Measurements from ENCODE around the gene KRT80. TPM values are rescaled to one million over a fixed set of nuclear protein-coding genes. Genes with fewer than 3 reads are reported as not detected.
A peak's percentile ranks its signal among the peaks of the same experiment; 100 is the strongest.

Gene KRT80
- total RNA-seq, 1 donor from 2014 or later: 0.07 TPM

DNA sequence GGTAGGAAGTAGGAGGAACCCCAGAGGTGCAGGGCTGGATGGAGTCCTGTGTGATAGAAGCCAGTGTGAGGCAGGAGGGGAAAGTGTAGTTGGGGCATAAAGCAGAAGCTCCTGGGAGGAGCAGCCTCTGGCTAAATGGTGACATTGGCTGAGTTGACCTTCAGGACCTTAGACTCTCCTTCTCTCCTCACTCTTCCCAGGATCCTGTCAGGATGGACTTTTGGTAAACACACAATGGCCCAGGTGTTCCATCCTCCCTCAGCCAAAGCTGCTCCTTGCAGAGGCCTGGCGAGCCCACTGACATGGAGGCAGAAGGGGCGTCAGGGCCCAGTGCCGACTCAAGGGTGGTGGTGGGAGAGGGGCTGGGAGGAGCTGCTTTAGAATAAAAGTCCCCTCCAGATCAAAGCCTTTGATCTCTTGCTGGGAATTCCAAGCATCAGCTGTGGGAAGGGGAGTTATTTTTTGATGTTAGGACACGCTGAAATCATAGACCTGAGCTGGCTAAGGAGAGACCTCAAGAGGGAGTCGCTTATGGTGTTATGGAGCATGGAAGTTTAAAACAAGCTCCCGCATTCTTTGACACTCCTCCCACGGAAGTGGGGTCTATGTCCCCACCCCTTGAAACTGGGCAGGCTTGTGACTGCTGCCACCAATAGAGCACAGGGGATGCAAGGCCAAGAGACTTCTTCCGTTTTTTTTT lies 68.2 kb downstream of the KRT80 start:
- TF ChIP-seq, protein P1, sequence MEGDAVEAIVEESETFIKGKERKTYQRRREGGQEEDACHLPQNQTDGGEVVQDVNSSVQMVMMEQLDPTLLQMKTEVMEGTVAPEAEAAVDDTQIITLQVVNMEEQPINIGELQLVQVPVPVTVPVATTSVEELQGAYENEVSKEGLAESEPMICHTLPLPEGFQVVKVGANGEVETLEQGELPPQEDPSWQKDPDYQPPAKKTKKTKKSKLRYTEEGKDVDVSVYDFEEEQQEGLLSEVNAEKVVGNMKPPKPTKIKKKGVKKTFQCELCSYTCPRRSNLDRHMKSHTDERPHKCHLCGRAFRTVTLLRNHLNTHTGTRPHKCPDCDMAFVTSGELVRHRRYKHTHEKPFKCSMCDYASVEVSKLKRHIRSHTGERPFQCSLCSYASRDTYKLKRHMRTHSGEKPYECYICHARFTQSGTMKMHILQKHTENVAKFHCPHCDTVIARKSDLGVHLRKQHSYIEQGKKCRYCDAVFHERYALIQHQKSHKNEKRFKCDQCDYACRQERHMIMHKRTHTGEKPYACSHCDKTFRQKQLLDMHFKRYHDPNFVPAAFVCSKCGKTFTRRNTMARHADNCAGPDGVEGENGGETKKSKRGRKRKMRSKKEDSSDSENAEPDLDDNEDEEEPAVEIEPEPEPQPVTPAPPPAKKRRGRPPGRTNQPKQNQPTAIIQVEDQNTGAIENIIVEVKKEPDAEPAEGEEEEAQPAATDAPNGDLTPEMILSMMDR (IDR thresholded peaks at IDR 0.05; ENCODE audit: unreplicated experiment): no peak
- Mint-ChIP-seq H3K9me3 (ENCODE audit: low read depth) (no peaks in the 10 kb centered on the region), H3K4me1 (ENCODE audit: low read depth) (peaks cover 13% of the 10 kb centered on the region)

DNA sequence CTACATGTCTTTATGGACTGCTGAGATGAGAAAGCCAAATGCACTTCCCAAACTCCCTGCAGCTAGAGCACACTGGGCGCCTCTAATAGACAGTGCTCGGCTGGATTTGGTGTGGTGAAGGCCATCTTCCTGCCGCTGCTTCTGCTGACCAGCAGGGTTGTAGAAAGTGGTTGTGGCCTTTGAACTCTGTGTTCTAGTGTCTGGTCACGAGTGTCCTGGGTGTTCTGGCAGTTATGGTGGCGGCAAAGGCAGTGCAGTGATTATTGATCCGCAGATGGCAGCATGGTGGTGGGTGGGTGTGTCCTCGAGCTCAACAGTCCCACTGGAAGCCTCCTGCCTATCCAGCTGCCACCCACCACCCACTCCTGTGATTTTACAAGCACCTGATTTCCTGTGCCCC lies 68.9 kb downstream of the KRT80 start:
- no peak overlapping the region for H3K27ac Mint-ChIP-seq
- H3K4me1 Mint-ChIP-seq (ENCODE audit: low read depth): peaks cover 15% of the 10 kb centered on the region
- TF ChIP-seq, protein P1 (IDR thresholded peaks at IDR 0.05; ENCODE audit: unreplicated experiment): no peak
- no peaks in the 10 kb centered on the region for H3K9me3 Mint-ChIP-seq (ENCODE audit: low read depth)
- DNase-seq (ENCODE audit: low spot score, unreplicated experiment): no peak
- H3K4me3 Mint-ChIP-seq (ENCODE audit: low read depth): no peak overlapping the region
- no peaks in the 10 kb centered on the region for H3K36me3 Mint-ChIP-seq (ENCODE audit: insufficient read depth)
- peaks cover 15% of the 10 kb centered on the region for H3K27me3 Mint-ChIP-seq

More for the DNA sequence above, 68.2 kb downstream of the KRT80 start:
- Mint-ChIP-seq H3K36me3 (ENCODE audit: insufficient read depth) (no peaks in the 10 kb centered on the region), H3K27ac (no peak overlapping the region), H3K4me3 (ENCODE audit: low read depth) (no peak overlapping the region), H3K27me3 (peaks cover 15% of the 10 kb centered on the region)
- DNase-seq (ENCODE audit: low spot score, unreplicated experiment): no peak

DNA sequence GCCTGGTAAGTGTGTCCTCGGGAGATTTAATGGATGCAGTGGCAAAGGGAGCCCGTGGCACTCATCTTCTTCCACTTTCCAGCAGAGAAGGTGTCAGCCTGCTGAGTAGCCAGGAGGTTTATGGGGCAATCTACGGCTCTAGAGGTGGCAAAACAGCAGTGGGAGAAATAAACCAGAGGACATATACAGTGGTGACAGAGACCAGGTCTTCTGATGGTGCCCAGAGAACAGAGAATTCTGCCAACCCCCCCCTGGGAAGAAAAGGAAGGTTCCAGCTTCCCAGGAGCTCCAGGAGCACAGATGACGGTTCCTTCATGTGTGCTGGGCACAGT lies 69.3 kb downstream of the KRT80 start:
- DNase-seq (ENCODE audit: low spot score, unreplicated experiment): no peak
- Mint-ChIP-seq H3K4me1 (ENCODE audit: low read depth) (peaks cover 15% of the 10 kb centered on the region), H3K9me3 (ENCODE audit: low read depth) (no peaks in the 10 kb centered on the region), H3K27ac (no peak overlapping the region), H3K4me3 (ENCODE audit: low read depth) (no peak overlapping the region), H3K27me3 (peaks cover 15% of the 10 kb centered on the region), H3K36me3 (ENCODE audit: insufficient read depth) (no peaks in the 10 kb centered on the region)
- TF ChIP-seq, protein P1 (IDR thresholded peaks at IDR 0.05; ENCODE audit: unreplicated experiment): no peak

DNA sequence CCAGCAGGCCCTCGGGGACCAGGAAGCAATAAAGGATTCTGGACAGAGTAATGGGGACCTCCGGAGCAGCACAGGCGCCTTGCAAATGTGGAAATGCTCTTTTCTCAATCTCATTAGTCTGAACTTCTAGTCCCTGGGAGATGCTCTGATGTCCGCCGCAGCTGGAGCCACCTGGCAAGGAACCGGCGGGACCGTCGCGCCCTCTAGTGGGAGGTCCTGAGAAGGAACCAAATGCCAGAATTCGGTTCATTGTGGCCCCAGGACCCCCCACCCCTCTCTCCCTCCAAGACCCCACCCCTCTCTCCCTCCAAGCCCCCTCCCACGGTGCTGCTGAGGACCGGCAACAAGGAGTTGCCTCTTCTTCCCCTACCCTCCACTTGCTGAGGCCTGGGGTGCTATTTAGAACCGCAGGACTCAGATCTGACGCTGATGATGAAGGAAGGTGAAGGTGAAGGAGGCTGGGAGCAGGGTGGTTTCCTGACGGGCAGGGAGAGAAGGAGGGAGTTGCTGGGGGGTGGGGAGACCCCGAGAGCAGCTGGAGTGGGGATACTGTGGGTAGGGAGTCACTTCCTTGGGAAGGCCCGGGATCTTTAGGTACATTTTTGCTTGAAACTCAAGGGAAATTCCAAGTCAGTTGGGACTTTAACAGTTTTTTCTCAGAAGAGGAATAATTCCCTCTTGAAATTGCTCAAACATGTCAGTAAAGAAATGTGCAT lies 69.8 kb downstream of the KRT80 start:
- no peaks in the 10 kb centered on the region for H3K9me3 Mint-ChIP-seq (ENCODE audit: low read depth)
- H3K4me3 Mint-ChIP-seq (ENCODE audit: low read depth): no peak overlapping the region
- H3K36me3 Mint-ChIP-seq (ENCODE audit: insufficient read depth): no peaks in the 10 kb centered on the region
- TF ChIP-seq, protein P1 (IDR thresholded peaks at IDR 0.05; ENCODE audit: unreplicated experiment): peak; percentile 88
- peak; percentile 64 for DNase-seq (ENCODE audit: low spot score, unreplicated experiment)
- peak overlapping the region; percentile 74 for H3K27ac Mint-ChIP-seq
- peaks cover 15% of the 10 kb centered on the region for H3K27me3 Mint-ChIP-seq
- H3K4me1 Mint-ChIP-seq (ENCODE audit: low read depth): peaks cover 15% of the 10 kb centered on the region

DNA sequence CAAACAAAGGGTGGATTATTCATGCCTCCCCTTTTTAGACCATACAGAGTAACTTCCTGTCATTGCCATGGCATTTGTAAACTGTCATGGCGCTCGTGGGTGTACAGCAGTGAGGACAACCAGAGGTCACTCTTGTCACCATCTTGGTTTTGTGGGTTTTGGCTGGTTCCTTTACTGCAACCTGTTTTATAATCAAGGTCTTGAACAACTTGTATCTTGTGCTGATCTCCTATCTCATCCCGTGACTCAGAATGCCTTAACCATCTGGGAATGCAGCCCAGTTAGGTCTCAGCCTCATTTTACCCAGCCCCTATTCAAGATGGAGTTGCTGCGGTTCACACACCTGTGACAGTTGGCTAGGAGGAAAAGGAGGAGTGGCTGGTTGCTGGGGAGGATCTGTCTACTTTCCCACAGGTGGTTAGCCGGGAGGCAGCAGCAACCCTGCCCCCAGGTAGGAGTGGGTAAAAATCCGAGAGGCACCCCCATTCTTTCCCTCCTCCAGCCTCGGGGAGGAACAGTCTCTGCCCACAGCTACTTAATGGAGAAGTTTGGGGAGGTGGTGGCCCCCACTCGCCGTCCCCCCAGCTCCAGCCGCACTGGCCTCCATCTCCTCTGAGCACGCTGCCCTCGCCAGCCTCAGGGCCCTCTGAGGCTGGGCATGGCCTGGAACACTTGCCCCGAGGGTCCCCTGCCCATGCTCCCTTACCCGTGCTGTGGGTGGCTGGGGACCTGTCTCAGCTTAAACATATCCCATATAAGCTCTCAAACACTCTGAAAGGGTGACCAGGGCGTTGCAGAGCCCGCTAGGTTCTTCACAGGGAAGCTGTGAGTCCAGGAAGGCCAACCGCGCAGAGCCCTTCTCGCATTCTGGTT lies 70.6 kb downstream of the KRT80 start:
- Mint-ChIP-seq H3K4me1 (ENCODE audit: low read depth) (peaks cover 21% of the 10 kb centered on the region), H3K36me3 (ENCODE audit: insufficient read depth) (no peaks in the 10 kb centered on the region), H3K27me3 (peaks cover 15% of the 10 kb centered on the region), H3K9me3 (ENCODE audit: low read depth) (no peaks in the 10 kb centered on the region), H3K4me3 (ENCODE audit: low read depth) (no peak overlapping the region), H3K27ac (no peak overlapping the region)
- DNase-seq (ENCODE audit: low spot score, unreplicated experiment): no peak
- TF ChIP-seq, protein P1 (IDR thresholded peaks at IDR 0.05; ENCODE audit: unreplicated experiment): no peak
